ENCODE data around the gene SEMA4C.

SEMA4C gene

DNA sequence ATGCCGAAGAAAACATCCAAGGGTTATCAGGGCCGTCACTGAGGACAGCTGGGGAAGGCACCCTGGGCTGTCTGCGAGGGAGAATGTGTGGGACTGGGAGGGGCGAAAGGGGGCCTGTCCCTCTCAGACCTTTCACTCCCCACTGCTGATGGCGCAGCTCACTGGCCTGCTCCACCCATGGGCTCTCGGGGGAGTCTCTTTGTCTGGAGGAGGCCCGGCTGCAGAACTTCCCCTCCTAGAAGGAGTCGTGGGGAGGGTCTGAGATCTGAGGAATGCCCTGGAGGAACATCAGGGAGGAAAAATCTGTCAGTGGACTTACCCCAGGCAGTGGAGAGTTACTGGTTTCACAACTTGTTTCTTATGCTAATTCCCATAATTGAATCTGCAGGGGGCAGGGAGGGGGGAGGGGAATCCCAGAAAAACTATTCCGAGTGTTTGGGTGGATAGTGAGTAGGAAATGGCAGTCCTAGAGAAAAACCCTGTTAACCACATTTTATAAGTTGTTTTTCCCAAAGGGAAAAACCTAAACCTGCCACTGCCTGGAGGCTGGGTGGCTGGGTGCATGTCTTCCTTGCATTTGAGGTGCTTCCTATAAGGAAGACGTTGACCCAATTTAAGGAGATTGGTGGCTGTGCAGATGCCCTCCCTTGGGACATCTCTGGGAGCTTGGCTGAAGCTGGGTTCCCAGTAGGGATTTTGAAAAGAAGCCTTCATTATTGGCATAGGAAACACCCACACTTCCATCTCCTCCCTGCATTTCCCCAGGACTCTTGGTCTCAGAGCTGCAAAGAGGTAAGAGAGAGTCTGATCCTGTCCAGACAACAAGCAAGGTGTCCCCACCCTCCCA lies 11.7 kb upstream of the SEMA4C start:
- DNase-seq (ENCODE audit: low read depth in 2 of 3, low spot score in 2 of 3), result no peak

DNA sequence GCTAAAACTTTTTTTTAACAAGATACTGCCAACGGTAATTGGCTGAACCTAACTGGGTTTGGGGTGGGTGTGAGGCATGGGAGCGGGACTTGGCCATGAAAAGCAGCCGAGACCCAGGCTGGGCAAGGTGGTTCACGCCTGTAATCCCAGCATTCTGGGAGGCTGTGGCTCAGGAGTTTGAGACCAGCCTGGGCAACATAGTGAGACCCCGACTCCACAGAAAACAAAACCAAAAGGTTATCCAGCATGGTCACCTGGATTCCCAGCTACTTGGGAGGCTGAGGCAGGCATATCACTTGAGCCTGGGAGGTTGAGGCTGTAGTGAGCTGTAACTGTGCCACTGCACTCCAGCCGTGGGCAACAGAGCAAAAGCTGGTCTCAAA lies 11.0 kb upstream of the SEMA4C start:
- no peak for DNase-seq (ENCODE audit: low read depth in 2 of 3, low spot score in 2 of 3)

DNA sequence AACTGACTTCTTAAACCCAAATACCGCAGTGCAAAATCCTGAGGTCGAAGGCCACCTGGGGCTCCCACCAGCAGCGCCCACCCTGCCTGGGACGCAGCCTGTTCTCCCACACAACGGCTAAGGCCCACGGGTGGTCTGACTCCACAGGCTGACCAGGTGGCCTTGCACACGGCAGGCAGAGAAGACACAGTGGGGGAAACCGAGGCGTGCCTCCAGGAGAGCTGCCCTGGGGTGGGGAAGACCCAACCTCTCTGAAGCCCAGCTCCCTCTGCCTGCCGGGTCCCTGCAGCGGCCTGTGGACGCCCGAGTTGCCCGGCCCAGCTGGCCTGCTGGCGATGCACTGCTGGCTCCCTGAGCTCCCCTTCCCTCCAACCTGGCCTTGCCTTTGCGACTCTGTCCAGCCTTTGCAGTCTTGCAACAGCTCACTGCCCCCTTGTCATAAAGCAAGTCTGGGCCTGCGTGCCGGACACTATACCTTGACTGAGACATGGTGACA lies 9.7 kb upstream of the SEMA4C start:
- no peak for DNase-seq (ENCODE audit: low read depth in 2 of 3, low spot score in 2 of 3)

DNA sequence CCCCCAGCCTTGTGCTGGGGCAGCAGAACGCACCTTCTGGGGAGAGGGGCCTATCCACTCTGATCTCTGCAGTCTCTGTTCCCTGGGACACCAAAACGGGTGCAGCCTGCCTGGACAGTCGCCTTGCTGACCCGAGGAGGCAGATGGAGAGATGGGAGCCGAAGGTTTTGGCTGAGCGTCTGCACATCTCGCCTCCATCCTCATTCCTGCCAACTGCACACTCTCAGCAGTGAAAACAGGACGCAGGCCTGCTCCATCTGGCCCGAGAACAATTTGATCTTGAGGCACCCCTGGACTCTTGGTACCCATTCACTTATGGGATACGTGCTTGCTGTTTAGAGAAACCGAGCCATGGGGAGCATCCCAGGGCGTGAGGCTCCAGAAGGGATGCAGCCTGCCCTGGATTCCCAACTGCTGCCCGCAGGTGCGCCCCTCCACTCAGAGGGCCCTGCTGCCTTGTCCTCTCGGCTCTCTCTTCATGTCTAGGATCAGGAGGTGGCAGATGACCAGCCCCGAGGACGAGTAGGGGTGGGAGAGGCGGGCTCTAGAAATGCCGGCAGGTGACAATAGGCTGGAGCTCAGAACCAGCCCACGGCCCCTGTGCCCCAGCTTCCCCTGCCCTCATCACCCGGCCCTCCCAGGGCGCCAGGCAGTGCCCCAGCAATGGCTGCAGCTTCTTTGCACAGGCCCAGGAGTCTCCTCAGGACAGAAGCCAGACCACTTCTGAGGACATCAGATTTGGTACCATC lies 9.1 kb upstream of the SEMA4C start:
- DNase-seq (ENCODE audit: low read depth in 2 of 3, low spot score in 2 of 3), result no peak

DNA sequence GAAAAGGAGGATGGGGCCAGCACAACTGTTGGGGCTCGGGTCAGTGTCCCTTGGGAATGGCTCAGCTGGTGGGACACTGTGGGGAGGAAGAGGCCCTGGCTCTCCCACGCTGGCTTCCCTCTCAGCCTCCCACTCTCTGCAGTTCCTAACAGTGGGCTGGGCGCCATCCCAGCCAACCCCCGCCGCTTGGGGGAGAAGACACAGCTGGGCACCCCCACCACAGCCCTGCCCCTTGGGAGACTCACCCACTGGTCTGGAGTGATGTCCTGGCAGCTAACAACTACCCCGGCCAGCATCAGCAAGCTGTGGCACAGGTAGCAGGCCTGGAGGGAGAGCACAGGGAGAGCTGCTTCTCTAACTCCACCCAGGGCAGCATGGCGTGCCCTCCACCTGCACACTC lies 8.3 kb upstream of the SEMA4C start:
- no peak for DNase-seq (ENCODE audit: low read depth in 2 of 3, low spot score in 2 of 3)

DNA sequence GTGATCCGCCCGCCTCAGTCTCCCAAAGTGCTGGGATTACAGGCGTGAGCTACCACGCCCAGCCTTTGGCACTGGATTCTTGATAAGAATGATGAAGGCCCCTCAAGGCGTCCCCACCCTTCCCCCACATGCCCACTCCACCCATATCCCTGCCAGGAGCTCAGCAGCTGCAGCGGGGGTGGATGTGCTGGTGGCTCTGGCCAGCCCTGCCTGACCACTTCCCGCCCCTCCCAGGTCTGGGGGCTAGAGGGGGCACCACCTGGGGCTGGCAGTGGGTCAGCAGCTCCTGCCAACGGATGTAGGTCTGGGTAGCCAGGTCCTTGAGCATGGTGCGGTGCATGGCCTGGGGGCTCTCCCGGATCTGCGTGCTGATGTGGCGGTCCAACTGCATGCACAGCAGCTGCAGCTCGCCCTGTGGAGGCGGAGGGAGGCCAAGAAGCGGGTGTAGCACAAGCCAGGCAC lies 7.8 kb upstream of the SEMA4C start:
- no peak for DNase-seq (ENCODE audit: low read depth in 2 of 3, low spot score in 2 of 3)

DNA sequence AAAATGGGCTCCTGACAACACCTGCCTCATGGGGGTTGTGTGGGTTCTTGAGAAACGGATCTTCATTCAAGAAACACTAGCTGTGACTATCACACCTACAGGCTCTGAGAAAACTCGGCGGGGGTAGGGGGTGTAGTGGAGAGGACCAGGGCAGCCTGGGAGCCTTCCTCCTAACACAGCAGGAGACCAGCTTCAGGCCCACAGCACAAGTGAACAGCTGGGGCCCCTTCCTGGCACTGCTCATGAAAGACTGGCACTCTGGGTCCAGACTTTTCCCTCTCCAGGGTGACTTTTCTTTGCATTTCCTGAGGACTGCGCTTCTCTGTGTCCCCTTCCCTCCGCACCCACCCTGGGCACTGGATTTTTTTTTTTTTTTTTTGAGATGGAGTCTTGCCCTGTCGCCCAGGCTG lies 7.2 kb upstream of the SEMA4C start:
- DNase-seq (ENCODE audit: low read depth in 2 of 3, low spot score in 2 of 3), result no peak

DNA sequence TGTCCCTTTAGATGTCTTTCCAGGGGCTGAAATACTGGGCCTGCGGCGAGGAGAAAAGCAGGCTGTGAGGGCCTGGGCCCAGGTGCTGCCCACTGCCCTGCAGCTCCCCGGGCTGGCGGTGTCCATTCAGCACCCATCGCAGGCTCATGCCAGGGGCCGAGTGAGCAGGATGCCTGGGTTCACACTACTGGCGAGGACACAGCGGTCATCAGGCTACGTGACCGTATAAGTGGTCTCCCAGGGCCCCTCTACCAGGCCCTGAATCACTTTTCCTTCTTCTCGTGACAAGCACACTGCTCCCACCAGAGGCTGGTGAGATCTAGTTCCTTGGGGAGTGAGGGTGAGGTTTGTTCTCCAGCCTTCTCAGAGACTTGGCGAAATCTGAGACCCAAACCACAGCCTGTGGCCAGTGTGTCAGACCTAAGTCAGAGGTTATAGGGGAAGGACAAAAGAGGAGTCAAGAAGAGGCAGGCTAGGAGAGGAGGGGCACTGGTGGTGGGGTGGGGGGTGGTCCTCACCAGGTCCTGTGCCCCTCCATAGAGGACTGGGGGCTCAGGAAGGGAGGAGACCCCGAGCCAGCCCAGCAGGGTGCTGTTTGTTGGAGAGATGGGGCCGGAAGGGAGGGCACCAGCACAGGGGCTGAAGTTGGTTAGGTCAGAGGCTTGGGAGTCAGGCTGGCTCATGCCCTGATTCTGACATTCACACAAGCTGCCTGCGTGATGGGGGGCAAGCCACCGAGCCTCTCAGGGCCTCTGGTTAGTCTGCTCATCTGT lies 6.6 kb upstream of the SEMA4C start:
- no peak for DNase-seq (ENCODE audit: low read depth in 2 of 3, low spot score in 2 of 3)

DNA sequence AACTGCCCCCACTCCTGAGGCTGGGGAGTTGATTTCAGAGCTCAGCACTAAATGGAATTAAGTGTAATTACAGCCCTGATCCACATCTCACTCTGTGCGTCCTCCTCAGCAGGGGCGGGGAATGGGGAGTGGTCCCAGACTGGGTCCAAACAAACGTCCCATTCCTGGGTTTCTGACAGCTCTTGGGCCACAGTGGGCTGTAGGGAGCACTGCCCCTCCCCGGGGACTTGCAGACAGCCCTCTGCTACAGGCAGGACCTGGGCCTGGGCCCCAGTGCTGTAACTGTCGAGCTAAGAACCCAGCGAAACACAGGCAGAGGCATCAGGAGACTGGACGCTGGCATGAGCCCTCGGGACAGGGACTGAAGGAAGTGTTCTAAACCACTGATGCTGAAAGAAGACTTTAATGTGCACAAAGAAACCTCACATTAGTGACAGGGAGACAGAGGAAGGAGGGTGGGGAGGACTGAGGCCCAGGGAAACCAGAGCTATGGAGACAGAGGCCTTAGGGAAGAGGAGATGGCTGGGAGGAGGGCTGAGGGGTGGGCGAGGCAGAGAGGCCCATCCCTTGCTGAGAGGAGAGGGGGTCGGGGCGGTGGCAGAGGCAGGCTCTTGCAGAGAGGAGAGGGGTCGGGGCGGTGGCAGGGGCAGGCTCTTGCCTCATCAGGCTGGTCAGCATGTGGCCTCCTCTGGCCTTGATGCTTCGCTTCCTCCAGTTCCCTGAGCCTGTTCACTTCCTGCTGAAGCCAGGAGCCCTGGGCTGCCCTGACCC lies 5.8 kb upstream of the SEMA4C start:
- no peak for DNase-seq (ENCODE audit: low read depth in 2 of 3, low spot score in 2 of 3)

DNA sequence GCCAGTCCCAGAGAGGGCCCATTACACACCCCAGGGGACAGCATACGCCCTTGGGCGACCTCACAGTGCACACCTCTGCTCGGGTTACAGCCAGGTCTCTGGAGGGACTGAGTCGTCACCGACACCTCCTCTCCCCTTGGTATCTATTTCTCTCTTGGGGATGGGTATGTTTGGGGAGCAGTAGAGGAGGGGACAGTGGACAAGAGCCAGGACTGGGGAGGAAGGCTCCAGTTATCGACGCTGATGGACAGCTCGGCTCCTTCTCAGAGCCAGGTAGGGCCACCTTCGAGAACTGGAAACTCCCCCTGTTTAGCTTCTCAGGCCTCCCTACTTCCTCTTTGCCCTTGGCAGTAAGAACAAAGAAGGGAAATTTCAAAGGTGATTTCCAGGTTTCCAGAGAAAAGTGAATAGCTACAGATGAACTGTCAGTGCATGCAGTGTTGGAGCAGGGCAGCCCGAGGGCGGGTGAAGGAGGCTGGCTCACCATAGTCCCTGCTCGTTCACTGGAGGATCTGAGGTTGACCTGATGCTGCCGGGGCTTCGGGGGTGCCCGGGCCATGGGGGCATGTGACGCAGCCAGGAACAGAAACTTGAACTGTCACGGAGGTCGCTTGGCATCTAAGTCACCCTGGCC lies 4.4 kb upstream of the SEMA4C start:
- DNase-seq (ENCODE audit: low read depth in 2 of 3, low spot score in 2 of 3), result no peak

DNA sequence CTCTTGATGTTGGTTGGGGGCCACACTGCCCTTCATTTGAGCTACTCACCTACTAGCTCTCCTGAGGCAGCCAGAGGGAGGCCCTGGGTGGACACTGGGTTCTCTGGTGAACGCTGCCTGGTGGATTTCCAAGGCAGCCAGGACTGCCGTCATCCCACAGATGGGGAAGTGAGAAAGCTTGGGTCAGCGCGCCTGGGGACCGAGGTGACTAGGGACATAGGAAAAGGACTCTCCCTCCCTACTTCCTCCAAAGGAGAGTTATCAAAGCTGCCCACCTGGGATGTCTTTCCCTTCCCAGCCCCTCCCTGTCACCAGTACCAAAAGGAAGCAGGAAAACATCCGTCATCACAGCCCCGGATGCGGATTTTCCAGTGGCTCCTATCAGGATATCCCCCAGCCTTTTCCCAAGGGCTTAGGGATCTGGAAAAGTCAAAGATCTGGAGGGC lies 3.8 kb upstream of the SEMA4C start:
- no peak for DNase-seq (ENCODE audit: low read depth in 2 of 3, low spot score in 2 of 3)

DNA sequence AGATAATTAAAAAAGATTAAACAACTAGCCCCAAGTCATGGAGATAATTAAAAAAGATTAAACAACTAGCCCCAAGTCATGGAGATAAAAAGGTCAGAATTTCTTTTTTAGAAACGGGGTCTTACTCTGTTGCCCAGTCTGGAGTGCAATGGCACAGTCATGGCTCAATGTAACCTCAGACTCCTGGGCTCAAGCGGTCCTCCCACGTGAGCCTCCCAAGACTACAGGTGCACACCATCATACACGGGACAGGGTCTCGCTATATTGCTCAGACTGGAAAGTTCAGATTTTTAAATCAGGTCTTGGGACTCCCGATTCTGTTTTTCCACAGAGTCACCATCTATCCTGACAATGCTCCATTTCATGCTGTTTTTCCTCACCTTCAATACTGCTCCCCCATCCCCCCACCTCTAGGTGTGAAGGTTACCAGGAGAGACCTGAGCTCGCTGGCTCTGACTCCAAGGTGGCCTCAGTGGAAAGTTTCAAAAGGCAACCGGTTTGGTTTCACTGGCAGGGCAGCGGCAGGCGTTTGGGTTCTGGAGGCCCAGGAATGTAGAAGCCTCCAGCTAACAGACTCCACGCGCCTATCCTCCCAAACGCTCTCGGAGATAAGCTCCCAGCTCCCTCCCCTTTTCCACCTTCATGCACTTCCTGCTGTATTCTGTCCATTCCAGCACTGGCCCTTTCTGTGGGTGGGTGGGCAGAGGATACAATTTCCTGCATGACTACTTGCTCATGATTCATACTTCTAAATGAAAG lies 2.9 kb upstream of the SEMA4C start:
- no peak for DNase-seq (ENCODE audit: low read depth in 2 of 3, low spot score in 2 of 3)

DNA sequence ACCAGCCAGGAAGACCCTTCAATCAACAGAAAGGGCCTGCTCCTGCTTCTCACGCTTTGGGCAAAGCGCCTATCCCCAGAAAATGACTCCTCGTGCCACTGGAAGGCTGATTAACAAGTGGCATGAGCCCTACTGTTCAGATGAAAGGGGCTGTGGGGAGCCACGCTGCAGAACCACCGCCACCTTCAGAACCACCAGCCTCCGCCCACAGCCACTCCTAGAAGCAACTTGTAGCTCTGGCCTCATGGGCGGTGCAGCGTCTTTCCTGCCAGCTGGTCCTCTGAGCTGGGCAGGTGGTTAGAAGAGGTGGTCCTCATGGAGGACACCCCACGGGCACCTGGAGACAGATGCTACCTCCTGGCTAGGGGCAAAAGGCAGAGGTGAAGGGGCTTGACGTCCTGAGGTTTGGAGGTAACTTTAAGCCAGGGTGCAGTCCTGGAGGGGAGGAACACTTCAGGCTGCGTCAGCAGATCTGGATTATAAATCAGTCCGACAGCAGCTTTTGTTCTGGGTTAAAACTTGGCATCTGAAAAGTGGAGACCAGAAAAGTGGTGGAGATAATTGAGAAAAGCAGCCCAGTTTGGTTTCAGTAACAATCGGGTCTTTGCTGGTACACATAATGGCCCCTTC lies 861 bp upstream of the SEMA4C start:
- DNase-seq (ENCODE audit: low read depth in 2 of 3, low spot score in 2 of 3), result peak in 1 of 3 experiments; percentile 24

DNA sequence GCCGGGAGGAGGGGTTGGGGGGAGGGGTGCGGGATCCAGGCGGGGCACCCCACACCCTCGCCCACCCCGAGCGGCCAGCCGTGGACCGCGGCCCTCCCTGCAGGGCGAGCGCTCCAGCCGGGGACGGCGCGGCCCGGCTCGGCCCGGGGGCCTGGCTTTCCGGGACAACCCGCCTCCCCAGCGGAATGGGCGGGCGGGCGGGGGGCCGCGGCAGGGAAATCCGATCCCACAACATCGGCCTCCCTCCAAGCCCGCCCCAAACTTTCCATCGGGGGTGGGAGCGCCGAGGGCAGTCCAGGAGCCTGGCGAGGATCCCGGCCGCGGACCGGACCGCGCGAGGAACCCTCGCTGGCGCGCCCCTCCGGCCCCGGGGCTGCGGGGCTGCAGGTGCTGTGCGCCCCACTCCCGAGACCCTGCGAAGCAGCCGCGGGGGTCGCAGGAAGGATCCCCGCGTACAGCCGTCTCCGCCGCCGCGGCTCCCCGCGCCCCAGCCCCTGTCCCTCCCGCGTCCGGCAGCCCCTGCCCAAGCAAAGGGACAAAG lies 529 bp downstream of the SEMA4C start:
- DNase-seq (ENCODE audit: low read depth in 2 of 3, low spot score in 2 of 3), result no peak

DNA sequence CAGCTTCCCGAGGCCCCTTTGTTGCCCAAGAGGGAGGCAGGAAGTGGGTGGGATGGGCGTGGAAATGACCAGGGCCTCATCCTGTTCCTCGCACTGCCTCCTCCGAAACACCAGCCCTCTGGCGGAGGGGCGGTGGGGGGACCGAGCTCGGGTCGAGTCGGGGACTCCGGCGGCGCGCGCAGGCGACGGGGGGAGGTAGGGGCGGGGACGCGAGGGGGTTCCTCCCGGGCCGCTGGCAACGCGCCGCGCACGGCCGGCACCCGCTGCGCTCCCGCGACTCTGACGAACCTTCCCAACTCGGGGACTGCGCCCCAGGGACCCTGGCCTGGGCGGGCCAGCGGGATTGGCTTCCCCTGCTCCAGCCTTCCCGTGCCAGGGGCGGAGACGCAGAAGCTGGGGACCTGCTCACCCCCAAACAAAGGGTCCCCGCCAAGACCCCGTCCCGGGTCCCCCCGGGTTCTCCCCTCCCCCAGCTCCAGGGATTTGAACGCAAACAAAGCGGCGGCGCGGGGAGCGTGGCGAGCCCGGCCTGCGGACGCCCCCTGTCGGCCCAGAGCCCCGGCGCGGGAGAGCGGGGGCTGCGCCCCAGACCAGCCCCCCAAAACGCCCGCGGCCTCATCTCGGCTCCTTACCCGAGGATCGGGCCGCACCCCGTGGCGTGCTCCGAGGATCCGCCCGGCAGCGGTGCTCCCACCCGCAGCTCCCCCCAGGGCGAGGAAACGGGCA lies 1.2 kb downstream of the SEMA4C start:
- DNase-seq (ENCODE audit: low read depth in 2 of 3, low spot score in 2 of 3), result peak in 1 of 3 experiments; percentile 39

DNA sequence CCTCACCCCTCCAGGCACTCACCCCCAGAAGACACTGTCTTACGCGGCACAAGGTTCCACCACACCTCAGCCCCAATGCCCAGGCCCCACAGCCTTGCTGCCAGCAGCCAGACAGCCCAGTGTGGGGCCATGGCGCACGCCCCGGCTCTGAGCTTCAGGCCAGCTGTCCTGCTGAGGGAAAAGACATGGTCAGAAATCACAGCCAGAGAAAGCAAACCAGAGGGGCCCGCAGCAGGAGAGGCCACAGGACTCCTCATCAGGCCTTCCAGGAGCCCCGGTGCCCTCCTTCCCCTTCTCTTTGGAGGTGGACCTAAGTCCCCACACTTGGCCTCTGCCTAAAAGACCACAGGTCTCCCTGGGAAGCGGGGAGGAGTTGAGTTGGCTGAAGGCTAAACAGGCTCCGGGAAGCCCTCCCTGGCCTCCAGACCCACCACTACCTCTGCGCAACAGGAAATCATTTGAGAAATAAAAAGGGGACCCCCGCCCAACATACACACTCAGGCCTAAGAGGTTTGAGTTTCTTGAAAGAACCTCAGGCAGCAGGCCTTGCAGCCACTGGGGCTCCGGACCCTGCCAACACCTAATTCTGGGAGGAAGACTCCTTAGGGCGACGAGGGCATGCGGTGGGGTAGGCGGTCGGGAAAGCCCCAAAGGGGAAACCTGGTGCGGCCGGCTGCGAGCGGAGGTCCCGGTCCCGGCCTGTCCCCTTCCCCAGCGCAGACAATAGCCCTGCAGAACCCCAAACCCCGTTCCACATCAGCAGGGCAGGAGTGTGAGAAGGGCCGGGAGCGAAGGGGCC lies 1.9 kb downstream of the SEMA4C start:
- no peak for DNase-seq (ENCODE audit: low read depth in 2 of 3, low spot score in 2 of 3)
